RWPE2 (cell line): ENCODE results near the gene CLEC18B.
"Not testable (repeated sequence)": the region's sequence is repeated elsewhere in the genome, so short reads cannot be mapped to it uniquely, and the experiment has no call there.

Experiments used
- ATAC-seq: fragments of 200-7000 bp; cut with Tn5 transposase; 3 replicates; pipeline ENCODE4 v1.9.1; 2021; ENCODE audit warnings: low read depth
- DNase-seq: peaks from one replicate; pipeline ENCODE4 v3.0.0-alpha.2; 2020; ENCODE audit warnings: low spot score
- H3K27ac ChIP-seq: fragments of 450-650 bp; 2 replicates; pipeline ENCODE4 v1.5.1; 2017; ENCODE audit warnings: mild to moderate bottlenecking; ENCODE audit not compliant: poor library complexity, severe bottlenecking
- H3K27me3 ChIP-seq: fragments of 250-450 bp; sonication (Bioruptor Pico); 2 replicates; pipeline ENCODE4 v1.5.1; 2021; ENCODE audit warnings: mild to moderate bottlenecking, moderate library complexity; ENCODE audit not compliant: insufficient read depth, poor library complexity, severe bottlenecking
- H3K36me3 ChIP-seq: fragments of 250-450 bp; sonication (Bioruptor Pico); 2 replicates; pipeline ENCODE4 v1.5.1; 2020; ENCODE audit warnings: low read depth, mild to moderate bottlenecking, moderate library complexity
- H3K4me1 ChIP-seq: fragments of 250-450 bp; sonication (Bioruptor Pico); 2 replicates; pipeline ENCODE4 v1.5.1; 2021; ENCODE audit warnings: mild to moderate bottlenecking, moderate library complexity; ENCODE audit not compliant: insufficient read depth, poor library complexity, severe bottlenecking
- H3K4me3 ChIP-seq: fragments of 250-450 bp; sonication (Bioruptor Pico); 2 replicates; pipeline ENCODE4 v1.5.1; 2021; ENCODE audit warnings: mild to moderate bottlenecking, moderate library complexity; ENCODE audit not compliant: severe bottlenecking
- H3K9me3 ChIP-seq: fragments of 250-450 bp; sonication (Bioruptor Pico); 2 replicates; pipeline ENCODE4 v1.5.1; 2021; ENCODE audit warnings: mild to moderate bottlenecking, moderate library complexity; ENCODE audit not compliant: severe bottlenecking
- TF ChIP-seq, protein P1 (sequence below): fragments of 450-650 bp; IDR thresholded peaks from one replicate; pipeline ENCODE4 v1.5.1; 2017; ENCODE audit warnings: mild to moderate bottlenecking, moderate library complexity; ENCODE audit not compliant: poor library complexity, severe bottlenecking

CLEC18B gene

DNA sequence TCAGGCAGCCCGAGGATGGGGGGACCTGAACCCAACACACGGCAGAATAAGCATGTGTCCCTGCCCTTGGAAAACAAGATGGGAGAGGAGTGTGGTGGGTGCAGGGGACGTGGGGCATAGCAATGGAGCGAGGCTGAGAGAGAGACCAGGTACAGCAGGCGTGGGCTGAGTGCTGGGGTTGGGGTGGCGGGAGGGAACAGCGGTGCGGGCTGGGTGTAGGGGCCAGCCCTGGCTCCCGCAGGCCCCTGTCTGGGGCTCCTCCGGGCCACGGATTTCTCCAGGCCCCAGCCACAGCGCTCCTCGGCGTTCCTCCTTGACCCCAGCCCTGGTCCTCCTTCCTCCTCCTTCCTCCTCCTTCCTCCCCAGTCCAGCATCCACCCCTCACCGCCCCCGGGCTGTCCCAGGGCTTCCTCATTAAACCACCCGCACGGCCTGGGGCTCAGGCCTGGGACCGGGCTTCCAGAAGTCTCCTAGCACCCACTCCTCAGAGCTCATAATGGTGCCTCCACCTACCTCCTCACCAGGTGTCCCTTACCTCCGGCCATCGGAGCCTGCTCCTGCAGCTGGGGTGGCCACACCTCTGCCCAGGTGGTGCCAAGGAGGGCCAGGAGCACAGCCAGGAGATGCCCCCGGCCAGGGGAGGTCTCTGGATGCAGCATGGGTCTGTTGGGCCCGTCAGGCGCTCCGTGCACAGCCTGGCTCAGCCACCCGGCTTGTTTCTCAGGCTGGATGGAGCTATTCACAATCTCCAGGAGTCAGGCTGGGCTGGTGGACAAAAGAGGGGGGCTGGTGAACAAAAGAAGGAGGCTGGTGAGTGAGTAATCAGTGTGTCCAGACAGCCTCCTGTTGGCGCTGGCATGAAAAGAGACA lies at the start of gene CLEC18B:
CLEC18B (minus strand) TSS at position 867 of the 870 bp plus-strand sequence; CDS start at position 659, 208 bp downstream.
- not testable (repeated sequence) for H3K27ac ChIP-seq, DNase-seq, H3K36me3 ChIP-seq, H3K27me3 ChIP-seq, H3K9me3 ChIP-seq, H3K4me1 ChIP-seq, H3K4me3 ChIP-seq
- peak; percentile 65 for ATAC-seq

DNA sequence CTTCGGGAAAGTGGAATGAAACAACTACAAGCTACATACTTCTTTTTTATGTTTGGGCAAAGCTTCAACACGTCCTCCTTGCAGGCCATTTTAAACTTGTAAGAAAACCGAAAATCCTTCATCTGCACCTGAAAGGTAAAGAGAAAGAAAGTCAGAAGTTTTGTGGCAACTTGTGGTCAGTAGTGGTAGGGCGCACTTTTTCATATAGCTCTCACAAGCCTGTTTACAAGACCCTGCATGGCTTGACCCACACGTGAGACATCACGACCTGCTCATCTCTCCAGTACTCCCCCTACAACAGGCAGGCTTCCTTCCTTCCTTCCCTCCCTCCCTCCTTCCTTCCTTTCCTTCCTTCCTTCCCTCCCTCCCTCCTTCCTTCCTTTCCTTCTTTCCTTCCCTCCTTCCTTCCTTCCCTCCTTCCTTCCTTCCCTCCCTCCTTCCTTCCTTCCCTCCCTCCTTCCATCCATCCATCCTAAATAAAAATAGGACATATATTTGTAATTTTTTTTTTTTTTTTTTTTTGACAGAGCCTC lies 48.7 kb upstream of the CLEC18B start:
- no peak for ATAC-seq
- H3K27ac ChIP-seq, result no peak overlapping the region
- no peaks in the 10 kb centered on the region for H3K27me3 ChIP-seq
- DNase-seq, result no peak
- no peak overlapping the region for H3K4me3 ChIP-seq
- no peaks in the 10 kb centered on the region for H3K9me3 ChIP-seq
- TF ChIP-seq, protein P1, sequence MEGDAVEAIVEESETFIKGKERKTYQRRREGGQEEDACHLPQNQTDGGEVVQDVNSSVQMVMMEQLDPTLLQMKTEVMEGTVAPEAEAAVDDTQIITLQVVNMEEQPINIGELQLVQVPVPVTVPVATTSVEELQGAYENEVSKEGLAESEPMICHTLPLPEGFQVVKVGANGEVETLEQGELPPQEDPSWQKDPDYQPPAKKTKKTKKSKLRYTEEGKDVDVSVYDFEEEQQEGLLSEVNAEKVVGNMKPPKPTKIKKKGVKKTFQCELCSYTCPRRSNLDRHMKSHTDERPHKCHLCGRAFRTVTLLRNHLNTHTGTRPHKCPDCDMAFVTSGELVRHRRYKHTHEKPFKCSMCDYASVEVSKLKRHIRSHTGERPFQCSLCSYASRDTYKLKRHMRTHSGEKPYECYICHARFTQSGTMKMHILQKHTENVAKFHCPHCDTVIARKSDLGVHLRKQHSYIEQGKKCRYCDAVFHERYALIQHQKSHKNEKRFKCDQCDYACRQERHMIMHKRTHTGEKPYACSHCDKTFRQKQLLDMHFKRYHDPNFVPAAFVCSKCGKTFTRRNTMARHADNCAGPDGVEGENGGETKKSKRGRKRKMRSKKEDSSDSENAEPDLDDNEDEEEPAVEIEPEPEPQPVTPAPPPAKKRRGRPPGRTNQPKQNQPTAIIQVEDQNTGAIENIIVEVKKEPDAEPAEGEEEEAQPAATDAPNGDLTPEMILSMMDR, result no peak
- H3K36me3 ChIP-seq, result peaks cover 85% of the 10 kb centered on the region
- H3K4me1 ChIP-seq, result no peaks in the 10 kb centered on the region

DNA sequence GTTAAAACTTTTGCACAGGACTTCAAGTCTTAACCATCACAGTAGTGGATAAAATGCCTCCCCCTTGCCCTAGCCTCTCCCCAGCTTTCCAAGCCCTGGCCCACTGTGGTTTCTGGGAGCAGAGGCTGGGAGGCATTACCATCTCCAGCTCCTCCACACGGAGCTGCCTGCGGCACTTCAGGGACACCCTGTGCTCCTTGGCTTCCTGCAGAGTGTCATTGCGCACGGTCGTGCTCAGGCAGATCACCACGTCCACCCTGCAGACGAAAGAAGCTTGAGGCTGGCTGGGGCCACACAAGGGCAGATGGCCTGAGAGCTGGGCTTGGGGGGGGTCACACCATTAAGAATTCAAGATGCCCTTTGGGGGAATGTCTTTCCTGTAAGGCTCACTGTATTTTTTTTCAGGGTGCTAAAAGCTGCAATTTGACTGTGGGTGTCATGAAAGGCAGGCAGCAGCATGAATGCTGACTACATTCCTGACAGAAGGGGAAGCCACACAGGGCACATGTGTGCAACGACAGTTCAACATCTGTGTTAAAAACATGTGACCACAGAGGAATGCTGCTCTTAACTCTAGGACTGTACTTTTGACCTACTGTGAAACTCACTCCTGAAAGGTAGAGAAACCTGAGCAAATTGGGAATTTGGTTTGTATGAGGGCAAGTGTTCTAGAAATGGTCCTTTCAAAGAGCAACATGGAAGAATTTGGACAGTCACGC lies 47.7 kb upstream of the CLEC18B start:
- Histone ChIP-seq H3K9me3 (no peaks in the 10 kb centered on the region), H3K27ac (no peak overlapping the region), H3K27me3 (no peaks in the 10 kb centered on the region), H3K4me1 (no peaks in the 10 kb centered on the region), H3K36me3 (peaks cover 87% of the 10 kb centered on the region), H3K4me3 (no peak overlapping the region)
- DNase-seq (no peak), ATAC-seq (no peak)
- TF ChIP-seq, protein P1, result no peak

GRCh38 chr16:74466872-74467271 lies 45.6 kb upstream of the CLEC18B start:
- Histone ChIP-seq H3K9me3 (no peaks in the 10 kb centered on the region), H3K36me3 (peaks cover 87% of the 10 kb centered on the region), H3K27me3 (no peaks in the 10 kb centered on the region), H3K4me3 (no peak overlapping the region), H3K27ac (no peak overlapping the region), H3K4me1 (peaks cover 13% of the 10 kb centered on the region)
- DNase-seq (no peak), ATAC-seq (no peak)
- TF ChIP-seq, protein P1, result no peak

- Histone ChIP-seq H3K9me3 (no peaks in the 10 kb centered on the region), H3K4me3 (no peak overlapping the region), H3K36me3 (peaks cover 84% of the 10 kb centered on the region), H3K4me1 (peaks cover 17% of the 10 kb centered on the region), H3K27me3 (no peaks in the 10 kb centered on the region), H3K27ac (no peak overlapping the region)
- no peak for DNase-seq
- TF ChIP-seq, protein P1, result no peak
- no peak for ATAC-seq
These were observed 44.8 kb upstream of the CLEC18B start for GRCh38 chr16:74465851-74466685.
